T follicular helper cell (primary cell): ENCODE data around the gene TNS3.
"Not testable (repeated sequence)": the region's sequence is repeated elsewhere in the genome, so short reads cannot be mapped to it uniquely, and the experiment has no call there.

Experiments
- DNase-seq: peaks from one replicate; pipeline ENCODE4 v3.0.0-alpha.2; 2020; ENCODE audit warnings: low read depth

The TNS3 gene

GRCh38 chr7:47603514-47604255 lies 21.8 kb upstream of the TNS3 start:
- DNase-seq, result not testable (repeated sequence)

GRCh38 chr7:47602272-47603004 lies 20.5 kb upstream of the TNS3 start:
- no peak for DNase-seq

- no peak for DNase-seq
Observed at GRCh38 chr7:47601881-47602249, 20.0 kb upstream of the TNS3 start.

- DNase-seq, result no peak
Observed at GRCh38 chr7:47601119-47601880, 19.4 kb upstream of the TNS3 start.

- DNase-seq, result no peak
Observed at GRCh38 chr7:47600199-47601118, 18.5 kb upstream of the TNS3 start.

- DNase-seq, result no peak
Observed at GRCh38 chr7:47597379-47597778, 15.5 kb upstream of the TNS3 start.

GRCh38 chr7:47596502-47597202 lies 14.7 kb upstream of the TNS3 start:
- DNase-seq, result no peak

- no peak for DNase-seq
Observed at GRCh38 chr7:47594406-47594805, 12.5 kb upstream of the TNS3 start.

- DNase-seq, result no peak
Observed at GRCh38 chr7:47591655-47592572, 10.0 kb upstream of the TNS3 start.

GRCh38 chr7:47591089-47591654 lies 9.3 kb upstream of the TNS3 start:
- DNase-seq, result no peak

GRCh38 chr7:47590215-47590614 lies 8.3 kb upstream of the TNS3 start:
- DNase-seq, result not testable (repeated sequence)

GRCh38 chr7:47588704-47589225 lies 6.9 kb upstream of the TNS3 start:
- no peak for DNase-seq

- DNase-seq, result no peak
Observed at GRCh38 chr7:47587976-47588375, 6.1 kb upstream of the TNS3 start.

- DNase-seq, result no peak
Observed at GRCh38 chr7:47587351-47587750, 5.4 kb upstream of the TNS3 start.

GRCh38 chr7:47586925-47587324 lies 5.0 kb upstream of the TNS3 start:
- no peak for DNase-seq

- not testable (repeated sequence) for DNase-seq
Observed at GRCh38 chr7:47586161-47586670, 4.3 kb upstream of the TNS3 start.

GRCh38 chr7:47584536-47584895 lies 2.6 kb upstream of the TNS3 start:
- DNase-seq, result no peak

GRCh38 chr7:47583739-47584535 lies 2.0 kb upstream of the TNS3 start:
- no peak for DNase-seq
